Endometrial microvascular endothelial cells (primary cell): Measurements from ENCODE around the gene IZUMO4. TPM values are rescaled to one million over a fixed set of nuclear protein-coding genes. Genes with fewer than 3 reads are reported as not detected.
"Not testable (repeated sequence)": the region's sequence is repeated elsewhere in the genome, so short reads cannot be mapped to it uniquely, and the experiment has no call there.

Experiments used
- in situ Hi-C: cut with HindIII; loops from 2 replicates; pipeline ENCODE4 v1.10.0; 2017; ENCODE audit warnings: low sequenced_read_pairs, low pct_unique_long_range_greater_than_20kb; ENCODE audit errors: inconsistent ontology term
- total RNA-seq: library from RNA; depleted of rRNA; stranded (reverse); fragments of >200 nt; gene quantifications from one replicate; pipeline ENCODE4 v1.2.3, GENCODE V29; 2015; ENCODE audit errors: inconsistent ontology term

IZUMO4 gene
- total RNA-seq, 1 donor from 2014 or later = not detected

DNA sequence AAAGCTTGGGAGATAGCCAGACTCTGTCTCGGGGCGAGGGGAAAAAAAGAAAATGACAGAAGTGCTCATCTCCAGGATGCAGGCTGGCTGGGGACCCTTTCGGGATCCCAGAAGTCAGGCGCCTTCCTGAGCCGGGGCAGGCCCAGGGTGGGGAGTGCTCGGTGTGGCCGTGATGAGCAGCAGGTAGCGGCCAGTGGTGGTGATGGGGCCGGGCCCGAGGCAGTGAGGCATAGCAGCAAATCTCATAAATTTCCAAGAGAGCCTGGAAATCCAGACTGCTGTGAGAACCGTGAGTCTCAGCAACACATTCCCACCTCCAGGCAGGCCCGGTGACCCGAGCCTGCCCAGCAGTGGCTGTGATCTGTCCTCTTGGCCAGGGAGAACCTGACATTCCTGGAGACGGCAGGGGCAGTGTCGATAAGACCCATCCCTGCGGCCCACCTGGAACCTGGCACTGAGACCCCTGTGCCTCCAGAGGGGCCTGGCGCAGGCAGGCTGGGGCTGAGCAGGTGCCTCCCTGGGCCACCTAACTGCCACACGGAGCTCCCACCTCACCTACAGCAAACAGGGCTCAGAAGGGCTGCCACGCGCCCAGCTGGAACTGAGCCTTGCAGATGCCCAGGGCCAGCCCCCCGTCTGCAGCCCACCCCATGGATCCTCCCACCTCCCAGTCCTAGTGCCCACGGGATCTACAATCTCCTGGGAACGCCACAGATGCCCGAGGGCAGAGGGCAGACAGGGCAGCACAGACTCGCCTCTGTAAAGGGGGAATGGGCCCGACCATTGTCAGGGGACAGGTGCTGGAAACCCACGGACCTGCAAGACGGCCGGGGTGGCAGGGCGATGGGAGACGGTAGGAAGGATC is 23.4 kb downstream of the IZUMO4 start:
- in situ Hi-C loops = no loop called here

DNA sequence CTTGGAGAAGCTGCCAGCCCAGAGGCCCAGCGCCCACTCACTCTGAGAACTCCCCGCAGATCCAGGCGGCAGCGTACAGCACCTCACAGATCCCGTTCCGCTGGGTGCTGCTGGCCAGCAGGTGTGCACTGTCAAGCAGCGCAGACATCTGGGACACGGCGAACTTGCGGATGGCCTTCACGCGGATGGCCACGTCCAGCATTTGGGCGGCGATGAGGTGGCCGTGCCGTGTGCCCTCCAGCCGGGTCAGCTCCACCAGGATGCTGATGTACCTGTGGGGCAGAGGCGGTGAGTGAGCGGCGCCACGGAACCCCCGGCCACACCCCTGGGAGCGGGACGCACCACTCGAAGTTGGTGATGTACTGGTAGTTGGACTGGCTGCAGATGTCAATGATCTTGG is 24.1 kb downstream of the IZUMO4 start:
- in situ Hi-C loops = no loop called here

DNA sequence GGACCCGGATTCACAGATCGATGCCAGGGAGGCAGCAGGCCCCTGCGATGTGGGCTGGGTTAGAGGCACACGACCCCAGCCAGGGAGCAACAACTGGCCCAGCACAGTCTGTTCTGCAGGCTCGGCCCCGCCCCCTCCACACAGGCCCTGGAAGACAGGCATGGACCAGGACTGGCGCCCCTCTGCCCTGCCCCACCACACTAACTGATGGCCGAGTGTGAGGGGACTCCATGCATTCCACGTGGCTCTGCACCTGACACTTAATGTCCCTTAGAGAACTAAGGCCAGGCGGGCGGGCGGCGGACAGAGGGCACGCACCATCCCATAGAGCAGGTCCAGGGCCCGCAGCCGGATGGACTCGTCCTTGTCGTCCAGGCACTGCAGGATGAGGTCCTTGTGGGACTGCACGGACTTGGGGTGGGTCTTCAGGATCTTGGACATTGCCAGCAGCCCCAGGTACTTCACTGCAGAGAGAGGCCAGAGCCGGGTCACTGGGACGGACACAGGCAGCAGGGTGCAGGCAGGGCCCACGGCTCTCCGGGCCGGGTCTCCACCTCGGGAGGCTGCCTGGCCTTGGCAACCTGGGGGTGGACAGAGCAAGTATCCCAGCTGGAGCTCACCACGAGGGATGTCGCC is 24.8 kb downstream of the IZUMO4 start:
- in situ Hi-C loops = no loop called here

DNA sequence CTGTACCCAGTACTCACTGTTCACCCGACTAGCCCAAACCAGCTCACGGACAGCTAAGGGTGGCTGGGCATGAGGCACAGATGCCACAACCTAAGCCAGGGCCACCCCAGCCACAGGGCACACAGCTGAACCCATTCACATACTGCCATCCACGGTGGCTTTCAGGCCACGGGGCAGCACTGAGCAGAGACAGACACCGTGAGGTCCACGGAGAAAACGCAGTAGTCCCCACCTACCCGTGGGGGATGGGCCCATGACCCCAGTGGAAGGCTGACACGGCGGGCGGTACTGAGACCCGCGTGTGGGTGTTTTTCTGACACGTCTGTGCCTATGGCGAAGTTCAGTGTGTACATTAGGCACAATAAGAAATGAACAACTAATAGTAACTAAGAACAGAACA is 25.5 kb downstream of the IZUMO4 start:
- in situ Hi-C loops = no loop called here

DNA sequence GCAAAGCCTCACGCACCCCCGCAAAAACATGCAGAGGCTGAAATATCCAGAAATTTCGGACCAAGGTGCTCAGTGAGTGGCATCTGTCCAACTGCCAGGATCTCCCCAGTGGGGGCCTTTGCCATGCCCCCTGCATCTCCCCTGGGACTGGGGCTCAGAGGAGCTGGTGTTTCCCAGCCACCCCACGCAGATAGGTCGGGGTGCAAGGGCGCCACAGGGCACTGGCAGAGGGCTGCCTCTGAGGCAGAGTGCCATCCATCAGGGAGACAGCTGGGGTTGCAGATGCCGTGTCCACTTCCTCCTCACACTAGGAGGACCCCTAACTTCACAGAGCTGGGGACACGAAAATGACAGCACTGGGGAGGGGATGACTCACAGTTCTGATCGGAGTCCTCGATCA is 26.3 kb downstream of the IZUMO4 start:
- in situ Hi-C loops = no loop called here

DNA sequence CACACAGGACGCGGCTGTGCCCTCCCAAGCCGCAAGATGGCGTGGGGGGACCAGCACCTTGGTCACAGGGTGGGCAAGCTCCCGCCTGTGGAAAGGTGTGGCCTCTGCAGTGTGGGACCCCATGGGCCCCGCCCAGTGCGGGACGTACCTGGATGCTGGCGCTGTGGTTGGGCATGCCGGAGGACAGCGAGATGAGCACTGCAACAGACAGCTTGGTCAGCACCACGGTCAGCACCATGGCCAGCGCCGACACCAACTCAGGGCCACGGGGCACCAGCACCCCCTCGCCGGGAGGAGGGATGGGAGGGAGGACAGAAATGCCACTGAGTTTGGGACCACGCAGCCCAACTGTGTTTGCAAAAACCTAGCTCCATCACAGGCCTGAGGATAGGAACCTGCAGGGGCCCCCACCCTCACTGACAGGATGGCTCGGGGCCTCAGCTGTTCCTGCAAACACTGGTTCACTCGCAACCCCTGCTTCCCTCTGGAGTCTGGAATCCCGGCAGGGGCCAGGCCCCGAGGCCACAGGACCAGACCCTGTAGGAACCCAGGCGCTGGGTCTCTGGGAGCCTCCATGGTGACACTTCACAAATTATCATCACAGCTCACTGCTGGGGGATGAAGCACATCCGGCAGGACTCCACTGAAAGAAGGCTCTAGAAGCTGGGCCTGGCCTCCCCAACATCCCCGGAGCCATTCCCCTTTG is 27.1 kb downstream of the IZUMO4 start:
- in situ Hi-C loops = no loop called here

DNA sequence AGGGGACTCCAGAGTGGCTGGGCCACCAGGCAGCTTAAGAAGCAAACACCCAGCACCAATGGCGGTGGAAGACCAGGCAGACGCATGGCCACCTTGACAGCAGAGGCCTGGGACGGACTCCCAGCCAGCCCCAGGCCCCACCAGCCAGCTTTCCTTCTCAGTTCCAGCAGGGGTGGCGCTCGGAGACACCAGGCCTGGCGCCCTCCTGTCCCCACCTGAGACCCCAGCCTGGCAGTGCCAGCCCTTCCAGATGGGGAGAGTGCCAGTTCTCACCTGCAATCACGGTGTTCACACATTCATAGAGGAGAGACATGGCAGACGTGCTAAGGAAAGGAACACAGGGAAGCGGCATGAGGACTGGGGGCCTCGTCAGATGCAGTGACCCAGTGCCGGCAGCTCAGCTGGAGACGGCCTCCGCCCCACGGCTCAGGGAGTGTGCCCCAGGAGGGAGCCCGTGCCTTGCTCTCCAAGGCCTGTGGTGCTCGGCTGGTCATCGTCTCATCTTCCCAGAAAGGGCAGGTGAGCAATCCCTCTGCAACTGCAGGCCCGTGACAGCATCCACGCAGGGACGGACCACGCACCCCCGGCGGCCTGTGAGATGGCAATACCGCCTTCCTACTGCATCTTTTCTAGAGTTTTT is 30.3 kb downstream of the IZUMO4 start:
- in situ Hi-C loops = no loop called here

DNA sequence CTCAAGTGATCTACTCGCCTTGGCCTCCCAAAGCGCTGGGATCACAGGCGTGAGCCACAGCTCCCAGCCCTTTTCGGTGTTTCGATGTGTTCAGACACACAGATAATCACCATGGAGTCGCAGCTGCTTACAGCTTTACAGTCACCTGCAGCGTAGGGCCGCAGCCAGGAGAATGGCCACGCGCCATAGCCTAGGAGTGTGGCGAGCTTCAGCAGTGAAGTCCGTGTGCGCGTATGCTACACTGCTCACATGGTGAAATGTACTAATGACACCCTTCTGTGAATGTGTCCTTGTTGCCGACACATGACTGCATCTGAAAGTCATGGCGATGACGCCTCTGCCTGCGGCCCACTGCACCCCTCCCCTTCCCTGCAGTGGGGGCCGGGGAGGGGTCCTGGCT is 31.0 kb downstream of the IZUMO4 start:
- in situ Hi-C loops = no loop called here

DNA sequence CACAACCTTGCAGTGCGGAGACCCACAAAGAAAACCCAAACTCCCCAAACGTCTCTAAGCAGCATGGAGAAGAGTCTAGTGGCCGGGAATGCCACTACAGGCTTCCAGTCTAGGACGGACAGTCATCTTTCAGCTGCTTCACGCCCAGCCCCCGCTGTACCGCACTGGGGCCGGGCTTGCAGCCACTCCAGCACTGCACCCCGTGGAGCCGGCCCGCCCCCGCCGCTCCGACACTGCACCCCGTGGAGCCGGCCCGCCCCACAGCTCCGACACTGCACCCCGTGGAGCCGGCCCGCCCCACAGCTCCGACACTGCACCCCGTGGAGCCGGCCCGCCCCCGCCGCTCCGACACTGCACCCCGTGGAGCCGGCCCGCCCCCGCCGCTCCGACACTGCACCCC is 31.5 kb downstream of the IZUMO4 start:
- in situ Hi-C loops = not testable (repeated sequence)

DNA sequence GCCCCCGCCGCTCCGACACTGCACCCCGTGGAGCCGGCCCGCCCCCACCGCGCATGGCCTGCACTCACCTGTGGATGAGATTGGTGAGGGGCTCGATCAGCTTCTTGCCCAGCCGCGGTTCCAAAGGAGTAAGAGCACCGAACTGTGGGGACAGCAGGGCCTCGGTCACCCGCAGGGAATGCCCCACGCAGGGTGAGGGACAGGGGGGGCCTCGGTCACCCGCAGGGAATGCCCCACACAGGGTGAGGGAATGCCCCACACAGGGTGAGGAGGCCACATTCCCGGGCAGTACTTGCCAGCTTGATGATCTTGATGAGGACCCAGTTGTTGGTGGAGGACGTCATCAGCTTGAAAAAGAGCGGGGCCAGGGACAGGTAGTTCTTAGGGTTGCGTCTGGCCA is 32.3 kb downstream of the IZUMO4 start:
- in situ Hi-C loops = no loop called here

DNA sequence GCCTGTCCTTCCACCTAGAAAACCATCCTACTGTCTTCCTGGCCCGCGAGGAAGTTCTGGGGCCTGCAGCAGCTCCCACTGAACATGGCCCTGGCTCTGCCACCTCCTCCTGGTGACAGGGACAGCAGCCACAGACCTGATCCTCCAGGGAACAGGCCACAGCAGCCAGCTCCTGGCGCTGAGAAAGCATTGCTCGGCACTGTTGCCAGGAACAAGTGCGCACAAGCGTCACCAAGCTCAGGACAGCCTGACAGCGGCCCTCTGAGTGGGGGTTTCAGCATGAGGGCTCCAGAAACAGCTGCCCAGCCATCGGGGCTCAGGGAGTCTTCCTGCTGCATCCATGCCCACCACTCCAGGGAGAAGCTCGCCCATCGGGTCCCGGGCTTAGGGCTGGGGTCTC is 32.8 kb downstream of the IZUMO4 start:
- in situ Hi-C loops = no loop called here

DNA sequence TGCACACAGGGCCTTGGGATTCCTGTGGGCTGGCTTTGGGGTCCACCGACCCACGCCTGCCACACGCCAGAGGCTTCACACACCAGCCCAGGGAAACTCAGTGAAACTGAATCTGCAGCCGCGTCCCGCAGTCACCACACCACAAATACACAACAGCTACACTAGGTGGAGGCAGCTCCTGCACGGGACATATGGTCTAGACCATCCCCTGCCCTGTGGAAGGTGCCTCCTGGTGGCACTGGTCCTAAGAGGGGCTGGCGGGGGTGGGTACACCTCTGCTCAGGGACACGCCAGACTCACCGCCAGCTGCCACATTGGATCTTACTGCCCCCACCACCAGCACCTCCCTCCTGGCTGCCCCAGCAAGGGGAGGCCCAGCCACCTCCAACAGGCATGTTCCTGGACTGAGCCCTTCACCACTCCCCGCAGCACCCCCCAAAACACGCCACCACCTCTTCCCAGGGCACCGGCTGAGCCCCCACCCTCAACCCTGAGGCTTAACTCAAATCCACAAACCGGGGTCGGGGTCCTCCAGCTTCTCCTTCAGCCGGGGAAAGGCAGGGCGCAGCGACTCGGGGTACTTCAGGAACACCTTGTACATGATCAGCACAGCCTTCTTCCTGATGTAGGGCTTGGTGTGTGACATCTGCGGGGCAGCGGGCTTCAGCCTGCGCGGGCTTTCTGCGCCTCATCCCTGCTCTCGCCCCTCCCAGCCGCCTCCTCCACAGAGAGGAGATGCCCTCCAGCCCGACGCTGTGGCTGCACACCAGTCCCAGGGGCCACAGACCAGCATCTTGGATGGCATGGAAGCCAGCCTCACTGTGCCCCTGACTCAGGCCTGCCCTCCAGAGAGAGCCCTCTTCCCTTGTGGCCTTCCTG is 33.4 kb downstream of the IZUMO4 start:
- in situ Hi-C loops = no loop called here

DNA sequence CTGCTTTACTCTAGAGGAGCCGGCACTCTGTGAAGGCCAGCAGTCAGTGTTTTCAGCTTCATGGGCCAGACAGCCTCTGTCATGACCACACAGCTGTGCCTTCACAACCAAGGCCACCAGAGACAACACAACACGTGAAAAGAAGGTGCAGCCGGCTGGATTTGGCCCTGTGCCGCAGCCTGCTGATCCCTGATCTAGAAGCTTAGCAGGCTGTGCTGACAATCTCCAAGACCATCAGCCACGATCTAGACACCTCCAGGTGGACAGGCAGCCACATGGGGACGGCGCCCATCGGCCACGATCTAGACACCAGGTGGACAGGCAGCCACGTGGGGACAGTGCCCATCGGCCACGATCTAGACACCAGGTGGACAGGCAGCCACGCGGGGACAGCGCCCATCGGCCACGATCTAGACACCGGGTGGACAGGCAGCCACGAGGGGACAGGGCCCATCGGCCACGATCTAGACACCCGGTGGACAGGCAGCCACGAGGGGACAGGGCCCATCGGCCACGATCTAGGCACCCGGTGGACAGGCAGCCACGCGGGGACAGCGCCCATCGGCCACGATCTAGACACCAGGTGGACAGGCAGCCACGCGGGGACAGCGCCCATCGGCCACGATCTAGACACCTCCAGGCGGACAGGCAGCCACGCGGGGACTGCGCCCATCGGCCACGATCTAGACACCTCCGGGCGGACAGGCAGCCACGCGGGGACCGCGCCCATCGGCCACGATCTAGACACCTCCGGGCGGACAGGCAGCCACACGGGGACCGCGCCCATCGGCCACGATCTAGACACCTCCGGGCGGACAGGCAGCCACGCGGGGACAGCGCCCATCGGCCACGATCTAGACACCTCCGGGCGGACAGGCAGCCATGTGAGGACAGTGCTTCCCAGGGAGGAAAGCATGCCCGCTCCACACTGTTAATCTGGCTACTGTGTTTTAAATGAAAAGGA is 34.6 kb downstream of the IZUMO4 start:
- in situ Hi-C loops = not testable (repeated sequence)

DNA sequence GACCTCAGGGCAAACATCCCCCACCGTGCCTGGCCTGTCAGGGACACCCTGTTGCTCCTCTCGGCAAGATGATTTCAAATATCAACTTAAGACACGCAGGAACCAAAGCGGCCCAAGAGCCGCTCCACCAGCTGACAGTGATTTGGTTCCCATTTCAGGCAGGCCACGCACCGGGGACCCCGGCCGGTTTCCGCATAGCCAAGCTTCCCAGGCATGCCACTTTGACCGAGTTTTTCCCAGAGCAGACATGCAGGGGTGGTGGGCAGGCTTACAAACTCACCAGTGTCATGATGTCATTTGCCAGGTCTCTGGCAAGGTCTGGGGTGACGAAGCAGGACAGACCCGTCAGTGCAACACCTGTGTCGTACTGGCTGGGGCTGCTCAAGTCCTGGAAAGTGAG is 35.5 kb downstream of the IZUMO4 start:
- in situ Hi-C loops = no loop called here

DNA sequence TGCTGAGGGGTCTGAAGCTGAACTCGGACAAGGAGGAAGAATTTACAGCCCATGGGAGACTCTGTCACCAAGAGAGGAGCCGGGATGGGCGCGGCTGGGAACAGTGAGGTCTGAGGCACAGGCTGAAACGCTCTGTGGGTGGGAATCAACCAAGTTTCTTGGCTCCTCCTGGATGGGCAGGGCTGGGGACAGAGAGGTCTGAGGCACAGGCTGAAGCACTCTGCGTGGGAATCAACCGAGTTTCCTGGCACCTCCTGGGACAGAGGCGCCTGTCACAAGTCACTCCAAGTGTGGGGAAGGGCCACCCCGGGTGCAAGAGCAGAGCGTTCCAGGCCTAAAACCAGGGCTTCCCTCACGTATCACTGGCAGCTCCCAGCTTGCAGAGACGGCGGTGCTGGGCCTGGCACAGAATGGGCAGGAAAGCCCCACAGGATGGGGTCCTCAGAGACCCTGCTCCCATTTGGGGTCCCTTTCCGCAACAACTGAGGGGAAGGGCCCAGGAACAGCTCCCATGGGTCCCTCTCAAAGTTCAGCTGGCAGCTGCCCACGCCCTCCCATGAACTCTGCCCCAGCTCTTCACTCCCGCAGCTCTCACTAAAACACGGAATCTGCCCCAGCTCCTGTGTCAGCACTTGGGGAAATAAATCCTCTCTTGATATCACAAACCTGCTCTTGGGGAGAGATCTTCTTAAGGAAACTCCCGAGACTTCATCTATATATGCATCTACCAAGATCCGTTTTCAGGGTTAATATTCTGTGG is 36.2 kb downstream of the IZUMO4 start:
- in situ Hi-C loops = no loop called here

DNA sequence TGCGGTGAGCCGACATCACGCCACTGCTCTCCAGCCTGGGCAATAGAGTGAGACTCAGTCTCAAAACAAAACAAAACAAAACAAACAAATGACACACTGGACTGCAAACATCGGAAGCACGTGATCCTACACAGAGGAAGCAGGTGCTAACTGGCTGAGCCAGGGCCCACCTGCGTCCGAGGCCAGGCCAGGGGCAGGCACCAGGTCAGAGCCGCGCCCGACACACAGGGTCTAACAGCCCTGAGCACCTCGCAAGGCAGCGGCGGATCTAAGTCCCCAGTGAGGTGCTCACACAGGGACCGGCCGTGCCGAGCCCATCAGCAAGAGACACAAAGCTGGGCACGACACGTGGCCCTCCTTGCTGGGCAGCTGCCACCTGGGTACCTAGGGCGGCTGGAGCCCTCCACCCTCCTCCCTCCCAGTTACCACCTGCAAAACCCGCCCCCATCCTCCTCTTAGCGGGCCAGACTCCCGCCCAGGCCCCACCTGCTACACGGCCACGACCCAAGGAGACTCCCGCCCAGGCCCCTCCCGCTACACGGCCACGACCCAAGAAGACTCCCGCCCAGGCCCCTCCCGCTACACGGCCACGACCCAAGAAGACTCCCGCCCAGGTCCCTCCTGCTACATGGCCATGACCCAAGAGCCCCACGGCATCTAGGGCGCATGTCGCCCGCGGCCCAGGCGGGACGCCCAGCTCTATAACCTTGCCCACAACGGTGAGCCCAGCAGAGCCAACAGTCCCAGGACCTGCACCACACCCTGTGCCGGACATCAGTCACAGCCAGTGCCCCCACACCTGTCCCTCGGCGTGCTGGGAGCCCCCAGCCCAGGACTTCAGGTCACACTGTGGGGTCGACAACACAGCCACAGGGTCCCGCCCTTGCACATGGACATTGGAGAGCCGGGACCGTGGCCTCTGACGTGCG is 39.0 kb downstream of the IZUMO4 start:
- in situ Hi-C loops = no loop called here
